ENCODE results near the gene GRK1.

- TF ChIP-seq CTCF (IDR thresholded peaks at IDR 0.05) (no peak), POLR2A (IDR thresholded peaks at IDR 0.05) (no peak)
Measured at GRCh38 chr13:113747291-113747833, 80.3 kb downstream of the GRK1 start.

All from Peyer's patch (tissue), 4 donors.